Nephron progenitor cell (in vitro differentiated cells): ENCODE measurements around the gene GNAS.
A peak's percentile ranks its signal among the peaks of the same experiment; 100 is the strongest.

ENCODE experiments used
- DNase-seq: peaks from one replicate; pipeline ENCODE4 v3.0.0; 2021
- H3K27ac Mint-ChIP-seq: 2 replicates; pipeline ENCODE4 v1.8.0; 2021; ENCODE audit warnings: mild to moderate bottlenecking, moderate library complexity, mixed read lengths
- H3K27me3 Mint-ChIP-seq: 2 replicates; pipeline ENCODE4 v1.8.0; 2021; ENCODE audit warnings: mild to moderate bottlenecking, low read depth, mixed read lengths; ENCODE audit not compliant: poor library complexity
- H3K36me3 Mint-ChIP-seq: 2 replicates; pipeline ENCODE4 v1.8.0; 2021; ENCODE audit warnings: low read depth, mixed read lengths
- H3K4me1 Mint-ChIP-seq: 2 replicates; pipeline ENCODE4 v1.8.0; 2021; ENCODE audit warnings: mixed read lengths
- H3K4me3 Mint-ChIP-seq: 2 replicates; pipeline ENCODE4 v1.8.0; 2021; ENCODE audit warnings: mild to moderate bottlenecking, moderate library complexity, mixed read lengths
- H3K9me3 Mint-ChIP-seq: 2 replicates; pipeline ENCODE4 v1.8.0; 2021; ENCODE audit warnings: mild to moderate bottlenecking, moderate library complexity, mixed read lengths
- CTCF ChIP-seq: fragments of 200-600 bp; sonication (generic); IDR thresholded peaks from 2 replicates; pipeline ENCODE4 v1.5.0; 2021; ENCODE audit warnings: antibody characterized with exemption

The GNAS gene

DNA sequence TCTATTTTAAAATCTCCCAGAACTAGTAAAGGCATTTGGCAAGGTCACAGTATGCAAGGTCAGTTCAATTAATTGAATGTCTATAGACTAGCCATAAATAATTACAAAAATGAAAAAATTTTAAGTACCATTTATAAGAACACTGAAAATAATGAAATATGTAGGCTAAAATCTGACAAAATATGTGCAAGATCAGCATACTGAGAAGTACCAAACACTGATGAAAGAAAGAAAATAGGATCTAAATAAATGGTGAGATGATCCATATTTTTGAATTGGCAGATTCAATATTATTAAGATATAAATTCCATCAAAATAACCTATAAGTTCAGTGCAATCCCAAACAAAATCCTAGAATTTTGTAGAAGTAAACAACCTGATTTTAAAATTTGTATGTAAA, 100.5 kb downstream of the GNAS start:
- Mint-ChIP-seq H3K4me1 (no peaks in the 10 kb centered on the region), H3K36me3 (peaks cover 4% of the 10 kb centered on the region)

GRCh38 chr20:58956078-58956477, 103.6 kb downstream of the GNAS start:
- no peak for DNase-seq
- peaks cover 12% of the 10 kb centered on the region for H3K9me3 Mint-ChIP-seq
- peaks cover 20% of the 10 kb centered on the region for H3K27me3 Mint-ChIP-seq
- H3K36me3 Mint-ChIP-seq, result peaks cover 4% of the 10 kb centered on the region
- no peak overlapping the region for H3K27ac Mint-ChIP-seq
- no peak overlapping the region for H3K4me3 Mint-ChIP-seq
- no peaks in the 10 kb centered on the region for H3K4me1 Mint-ChIP-seq
- TF ChIP-seq CTCF, result no peak

More for the DNA sequence above, 100.5 kb downstream of the GNAS start:
- Mint-ChIP-seq H3K4me3 (no peak overlapping the region), H3K27me3 (peaks cover 16% of the 10 kb centered on the region), H3K9me3 (peaks cover 12% of the 10 kb centered on the region), H3K27ac (no peak overlapping the region)
- TF ChIP-seq CTCF, result no peak
- DNase-seq, result no peak

DNA sequence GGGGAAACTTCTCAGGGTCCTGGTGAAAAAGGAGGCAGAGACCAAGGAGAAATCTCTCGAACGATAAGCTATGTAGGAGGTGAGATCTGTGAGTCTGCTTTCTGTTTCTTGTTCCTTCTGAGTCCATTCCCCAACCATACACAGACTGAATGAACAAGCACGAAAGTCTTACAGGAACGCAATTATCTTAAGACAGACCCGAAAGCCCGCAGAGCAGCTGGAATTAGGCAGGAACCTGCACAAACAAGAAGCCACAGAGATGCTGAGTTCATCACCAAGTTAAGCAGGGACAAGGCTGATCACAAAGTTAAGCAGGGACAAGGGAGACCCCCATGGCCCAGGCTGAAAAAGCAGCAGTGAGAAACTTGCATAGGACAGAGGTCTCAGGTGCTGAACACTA, 107.1 kb downstream of the GNAS start:
- H3K4me3 Mint-ChIP-seq, result no peak overlapping the region
- H3K36me3 Mint-ChIP-seq, result peaks cover 11% of the 10 kb centered on the region
- peaks cover 17% of the 10 kb centered on the region for H3K9me3 Mint-ChIP-seq
- H3K27ac Mint-ChIP-seq, result peak overlapping the region; percentile 36
- no peak for DNase-seq
- TF ChIP-seq CTCF, result no peak
- H3K4me1 Mint-ChIP-seq, result peaks cover 4% of the 10 kb centered on the region
- peaks cover 22% of the 10 kb centered on the region for H3K27me3 Mint-ChIP-seq
